AG04450 (cell line): ENCODE results near the gene COBLL1. TPM values are rescaled to one million over a fixed set of nuclear protein-coding genes. Genes with fewer than 3 reads are reported as not detected.

ENCODE experiments used
- CTCF ChIA-PET: fragments of 300-600, 350-600 bp; formaldehyde crosslinking; extraction: SDS; loops from one replicate; lab custom pipeline; 2022; ENCODE audit warnings: antibody characterized with exemption, inconsistent platforms; lab: Charles Lee
- POLR2A ChIA-PET: fragments of 350-600 bp; formaldehyde crosslinking; extraction: SDS; loops from one replicate; lab custom pipeline; 2021; ENCODE audit warnings: antibody characterized with exemption, inconsistent platforms; lab: Yijun Ruan, JAX
- DNase-seq: peaks from one replicate; pipeline ENCODE4 v3.0.0-alpha.2; 2011; ENCODE audit warnings: low read depth, low spot score
- H3K27ac ChIP-seq: one replicate; pipeline ENCODE4 v1.5.1; 2012; ENCODE audit warnings: low read depth, low read length, control low read depth
- H3K27me3 ChIP-seq: one replicate; pipeline ENCODE4 v1.6.0; 2012; ENCODE audit warnings: low read length; ENCODE audit not compliant: control insufficient read depth, insufficient read depth
- H3K4me3 ChIP-seq: 2 replicates; pipeline ENCODE4 v1.5.1; 2011; ENCODE audit warnings: mild to moderate bottlenecking, low read depth, low read length, control low read depth
- H3K9me3 ChIP-seq: 2 replicates; pipeline ENCODE4 v1.5.1; 2012; ENCODE audit warnings: low read length; ENCODE audit not compliant: control insufficient read depth, insufficient read depth
- CTCF ChIP-seq: IDR thresholded peaks from 2 replicates; pipeline ENCODE4 v1.5.1; 2011; ENCODE audit warnings: low read depth, low read length, control low read depth, inconsistent platforms
- polyA plus RNA-seq: library from polyadenylated mRNA; depleted of rRNA; stranded (reverse); fragments of >200 nt; gene quantifications from 2 replicates; pipeline ENCODE4 v1.2.3, GENCODE V29; 2011

COBLL1 gene
- polyA plus RNA-seq, 1 experiment, result 0.79 TPM

DNA sequence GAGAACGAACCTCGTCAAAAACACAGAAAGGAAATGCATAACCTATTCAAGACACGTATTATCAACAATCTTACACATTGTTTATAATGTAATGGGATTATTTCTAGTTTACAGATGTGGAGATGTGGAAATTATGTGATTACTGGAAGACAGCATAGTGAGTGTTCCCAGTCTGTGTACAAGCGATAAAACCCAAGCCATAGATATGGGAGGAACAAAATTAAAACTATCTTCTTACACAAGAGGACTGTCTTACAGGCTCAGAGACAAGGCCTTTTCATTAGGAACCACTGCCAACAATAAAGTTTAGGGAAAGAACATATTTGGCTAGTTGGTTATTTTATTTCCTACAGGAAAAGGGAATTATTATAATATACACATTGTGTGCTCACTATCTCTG is 20.3 kb downstream of the COBLL1 start:
- POLR2A ChIA-PET, result no interaction called here
- CTCF ChIA-PET, result no interaction called here

DNA sequence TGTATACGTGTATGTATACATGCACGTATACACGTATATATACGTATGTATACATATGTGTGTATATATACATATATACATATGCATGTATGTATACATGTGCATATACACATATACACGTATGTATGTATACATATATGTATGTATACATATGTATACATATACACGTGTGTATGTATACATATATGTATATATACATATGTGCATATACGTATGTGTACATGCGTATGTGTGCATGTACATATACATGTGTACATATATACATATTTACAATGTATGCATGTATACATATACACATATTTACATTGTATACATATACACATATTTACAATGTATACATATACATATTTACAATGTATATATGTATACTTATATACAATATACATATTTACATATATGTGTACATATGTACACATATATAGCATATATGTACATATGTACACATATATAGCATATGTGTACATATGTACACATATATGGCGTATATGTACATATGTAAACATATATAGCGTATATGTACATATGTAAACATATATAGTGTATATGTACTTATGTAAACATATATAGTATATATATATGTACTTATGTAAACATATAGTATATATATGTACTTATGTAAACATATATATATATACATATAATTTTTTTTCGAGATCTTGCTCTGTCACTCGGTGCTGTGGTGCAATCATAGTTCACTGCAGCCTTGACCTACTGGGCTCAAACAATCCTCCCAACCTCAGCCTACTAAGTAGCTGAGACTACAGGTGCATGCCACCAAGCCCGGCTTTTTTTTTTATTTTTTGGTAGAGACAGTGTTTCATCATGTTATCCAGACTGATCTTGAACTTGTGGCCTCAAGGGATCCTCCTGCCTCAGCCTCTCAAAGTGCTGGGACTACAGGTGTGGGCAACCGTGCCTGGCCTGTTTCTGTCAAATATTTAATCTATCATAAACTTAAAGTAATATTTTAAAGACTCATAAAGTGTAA is 23.2 kb downstream of the COBLL1 start:
- no peaks in the 10 kb centered on the region for H3K27me3 ChIP-seq
- TF ChIP-seq CTCF, result no peak
- H3K27ac ChIP-seq, result no peak overlapping the region
- ChIA-PET CTCF (interaction anchor here (0.6 to 1.4 kb wide), 2 partner anchors 386 to 476 kb away, joined by 3 to 4 read pairs; partner anchors contain the start of gene SCN3A), POLR2A (no interaction called here)
- no peak for DNase-seq
- H3K9me3 ChIP-seq, result no peaks in the 10 kb centered on the region
- H3K4me3 ChIP-seq, result no peak overlapping the region

More for the DNA sequence above, 20.3 kb downstream of the COBLL1 start:
- TF ChIP-seq CTCF, result no peak
- no peak for DNase-seq
- Histone ChIP-seq H3K4me3 (no peak overlapping the region), H3K27ac (no peak overlapping the region), H3K27me3 (no peaks in the 10 kb centered on the region), H3K9me3 (no peaks in the 10 kb centered on the region)

DNA sequence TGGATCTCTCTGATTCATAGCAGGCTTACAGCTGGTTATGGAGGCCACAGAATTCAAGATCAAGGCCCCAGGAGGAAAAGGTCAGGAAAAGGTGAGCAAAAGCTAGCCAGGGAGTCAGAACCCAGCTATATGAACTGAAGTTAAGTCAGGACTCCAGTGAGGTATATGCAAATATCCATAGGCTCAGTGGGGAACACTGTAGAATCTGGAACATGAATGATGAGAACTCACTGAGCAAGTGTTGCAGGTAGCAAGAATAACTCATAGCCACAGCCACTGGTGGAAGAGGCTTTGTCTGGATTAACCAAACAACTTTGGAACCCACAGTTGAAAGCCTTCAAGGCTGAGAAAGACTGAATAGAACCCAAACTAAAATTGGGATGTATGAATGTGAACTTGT is 24.7 kb downstream of the COBLL1 start:
- no peak for DNase-seq
- CTCF ChIA-PET, result interaction anchor here (1.4 kb wide), 1 partner anchor 25 kb away, joined by 6 read pairs; the partner anchor contains the start of gene COBLL1
- no peaks in the 10 kb centered on the region for H3K27me3 ChIP-seq
- no peak for TF ChIP-seq CTCF
- no peak overlapping the region for H3K27ac ChIP-seq
- H3K4me3 ChIP-seq, result no peak overlapping the region
- POLR2A ChIA-PET, result no interaction called here
- H3K9me3 ChIP-seq, result no peaks in the 10 kb centered on the region

DNA sequence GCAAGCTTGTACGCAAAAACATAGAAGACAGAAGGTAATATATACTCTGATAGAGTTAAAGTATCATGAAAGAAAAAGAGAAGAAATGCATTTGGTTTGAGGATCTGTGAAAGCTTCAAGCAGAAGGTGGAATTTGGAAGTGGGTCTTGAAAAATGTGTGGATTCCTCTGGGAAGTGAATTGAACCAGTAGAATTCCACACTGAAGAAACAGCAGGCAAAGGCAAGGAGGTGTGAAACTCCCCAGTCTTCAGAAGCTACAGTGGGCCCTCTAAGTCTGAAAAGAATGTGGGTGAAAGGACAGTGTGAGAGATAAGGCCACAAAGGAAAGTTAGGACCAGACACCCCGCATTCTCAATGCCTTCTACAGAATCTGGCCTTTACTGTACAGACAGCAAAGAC is 25.6 kb downstream of the COBLL1 start:
- TF ChIP-seq CTCF, result no peak
- no peaks in the 10 kb centered on the region for H3K9me3 ChIP-seq
- ChIA-PET POLR2A (no interaction called here), CTCF (interaction anchor here (1.4 kb wide), 1 partner anchor 26 kb away, joined by 6 read pairs; the partner anchor contains the start of gene COBLL1)
- no peak for DNase-seq
- no peaks in the 10 kb centered on the region for H3K27me3 ChIP-seq
- no peak overlapping the region for H3K4me3 ChIP-seq
- H3K27ac ChIP-seq, result no peak overlapping the region
